Adrenal gland (tissue), 12 donors: Measurements from ENCODE around the gene RPLP2. TPM values are rescaled to one million over a fixed set of nuclear protein-coding genes. Genes with fewer than 3 reads are reported as not detected.

Source experiments
- DNase-seq, 7 donors: peaks; one replicate each; pipeline ENCODE4 v3.0.0-alpha.2; 2019 to 2020
- H3K27ac ChIP-seq, 5 donors: fragments of 200-600 bp; sonication (generic) in 4 of 5; 1 replicate in 3 of 5; 2 replicates in 2 of 5; pipeline versions ENCODE4 v1.5.1 to v1.8.0; 2016 to 2020; ENCODE audit warnings: mild to moderate bottlenecking in 1 of 5
- H3K27me3 ChIP-seq: fragments of 200-600 bp; 2 replicates; pipeline ENCODE4 v1.8.0; 2021
- H3K36me3 ChIP-seq, 2 donors: fragments of 200-600 bp; replicated peaks in 1 of 2; 1 replicate in 1 of 2; 2 replicates in 1 of 2; pipeline versions ENCODE4 v1.5.1 to v1.8.0; 2018 to 2022
- H3K4me1 ChIP-seq, 2 donors: fragments of 200-600 bp; replicated peaks in 1 of 2; 1 replicate in 1 of 2; 2 replicates in 1 of 2; pipeline versions ENCODE4 v1.5.1 to v1.8.0; 2018 to 2021
- H3K4me3 ChIP-seq, 4 donors: fragments of 200-600 bp; sonication (generic) in 3 of 4; one replicate each; pipeline ENCODE4 v1.5.1; 2016 to 2018
- H3K9me3 ChIP-seq, 3 donors: fragments of 200-600 bp; sonication (generic) in 1 of 3; replicated peaks in 1 of 3; 1 replicate in 2 of 3; 2 replicates in 1 of 3; pipeline versions ENCODE4 v1.5.1 to v1.8.0; 2016 to 2021
- CTCF ChIP-seq, 6 experiments: fragments of 450-650 bp in 4 of 6; fragments of 200-600 bp in 2 of 6; sonication (generic) in 1 of 6; IDR thresholded peaks; 1 replicate in 5 of 6; 2 replicates in 1 of 6; pipeline versions ENCODE4 v1.5.1 to v1.8.0; 2016 to 2021; ENCODE audit warnings: antibody characterized with exemption in 6 of 6, mild to moderate bottlenecking in 2 of 6, moderate library complexity in 1 of 6
- POLR2A ChIP-seq, 2 donors: fragments of 450-650 bp; IDR thresholded peaks; one replicate each; pipeline ENCODE4 v1.6.1; 2017; ENCODE audit warnings: antibody characterized with exemption in 2 of 2, mild to moderate bottlenecking in 2 of 2, moderate library complexity in 1 of 2
- WGBS, 4 donors: extraction: QIAGEN DNeasy Blood & Tissue Kit in 2 of 4; methylation state at CpG; one replicate each; pipeline versions ENCODE4 v1.1.5 to v1.1.7; 2013 to 2017; 5-methylcytosine and 5-hydroxymethylcytosine counted together
- intact Hi-C, 2 donors: fragments of 100-400 bp; cut with DNase I; formaldehyde crosslinking; loops; one replicate each; pipeline versions ENCODE4 v1.14.1 to v1.15.0; 2022 to 2023
- polyA plus RNA-seq, 3 donors: library from polyadenylated mRNA; stranded (reverse); fragments of 200-250 nt in 2 of 3; fragments of 350-450 nt in 1 of 3; fragmentation: Illumina TruSeq in 1 of 3; extraction: RNeasy Lipid Tissue Mini Kit (QIAGEN cat#74804) in 1 of 3; gene quantifications; one replicate each; pipeline ENCODE4 v1.2.3, GENCODE V29; 2013 to 2014
- total RNA-seq, 9 donors: library from RNA; depleted of rRNA in 4 of 9; stranded (reverse); fragments of >200 nt in 4 of 9; fragments of 120-200 nt in 1 of 9; fragmentation: NEBNext Ultra II Directional in 1 of 9; extraction: Animal tissue kit (Norgen Biotek cat#: 25700) in 1 of 9; gene quantifications; one replicate each; pipeline versions ENCODE4 v1.1.0 to v1.2.4, GENCODE V29; 2013 to 2023
- donor health status: healthy with polysubstance abuse.
- donor health status: Bipolar disorder and iron deficiency.
- donor health status: DM: yes; HTN: yes; CAD: no.
- donor health status: DM: no; HTN: no; CAD: no.
- donor health status: DM: no; HTN: no; CAD: no.
- donor health status: DM: yes; HTN: yes; CAD: no.

Gene RPLP2
- total and polyA plus RNA-seq, 12 donors: 190 to 2,473 (median 1,248) TPM

GRCh38 chr11:853682-854448 is 44.1 kb downstream of the RPLP2 start:
- no peaks in the 10 kb centered on the region for H3K36me3 ChIP-seq
- H3K4me1 ChIP-seq: peaks cover 4 to 6% of the 10 kb centered on the region in 2 donors
- no peaks in the 10 kb centered on the region for H3K27me3 ChIP-seq
- 91 to 95% (median 93%) methylated on average over 22 to 27 of the region's 27 CpGs for WGBS, 4 donors
- TF ChIP-seq CTCF (IDR thresholded peaks at IDR 0.05): no peak
- no peak for TF ChIP-seq POLR2A (IDR thresholded peaks at IDR 0.05)
- DNase-seq: no peak
- H3K4me3 ChIP-seq: no peak overlapping the region
- no peak overlapping the region for H3K27ac ChIP-seq
- no peaks in the 10 kb centered on the region for H3K9me3 ChIP-seq
- intact Hi-C loops: no loop called here

- H3K4me1 ChIP-seq: peaks cover 0 to 3% of the 10 kb centered on the region in 2 donors
- WGBS, 4 donors: 85 to 100% (median 91%) methylated on average over 1 to 20 of the region's 20 CpGs
- no peak for DNase-seq
- H3K36me3 ChIP-seq: no peaks in the 10 kb centered on the region
- no peak overlapping the region for H3K27ac ChIP-seq
- no peaks in the 10 kb centered on the region for H3K9me3 ChIP-seq
- no peak for TF ChIP-seq CTCF (IDR thresholded peaks at IDR 0.05)
- TF ChIP-seq POLR2A (IDR thresholded peaks at IDR 0.05): no peak
- H3K4me3 ChIP-seq: no peak overlapping the region
- H3K27me3 ChIP-seq: no peaks in the 10 kb centered on the region
- intact Hi-C loops: no loop called here
Observed at GRCh38 chr11:854601-855329, 45.0 kb downstream of the RPLP2 start.

GRCh38 chr11:855330-855674 is 45.5 kb downstream of the RPLP2 start:
- intact Hi-C loops: no loop called here
- Histone ChIP-seq H3K9me3 (no peaks in the 10 kb centered on the region), H3K36me3 (no peaks in the 10 kb centered on the region), H3K4me3 (no peak overlapping the region), H3K27ac (no peak overlapping the region), H3K27me3 (no peaks in the 10 kb centered on the region), H3K4me1 (peaks cover 0 to 9% of the 10 kb centered on the region in 2 donors)
- WGBS, 4 donors: 88 to 91% (median 89%) methylated on average over 3 to 7 of the region's 7 CpGs
- no peak for DNase-seq
- TF ChIP-seq POLR2A (IDR thresholded peaks at IDR 0.05): no peak
- TF ChIP-seq CTCF (IDR thresholded peaks at IDR 0.05): no peak

- no peak for DNase-seq
- Histone ChIP-seq H3K4me3 (no peak overlapping the region), H3K27ac (no peak overlapping the region), H3K27me3 (no peaks in the 10 kb centered on the region), H3K4me1 (peaks cover 0 to 10% of the 10 kb centered on the region in 2 donors), H3K9me3 (no peaks in the 10 kb centered on the region), H3K36me3 (no peaks in the 10 kb centered on the region)
- intact Hi-C loops: no loop called here
- 85 to 100% (median 87%) methylated on average over 1 to 12 of the region's 12 CpGs; no CpG with 5 or more reads in 1 of the 4 donors for WGBS, 4 donors
- TF ChIP-seq CTCF (IDR thresholded peaks at IDR 0.05): no peak
- TF ChIP-seq POLR2A (IDR thresholded peaks at IDR 0.05): no peak
Observed at GRCh38 chr11:855796-856195, 46.0 kb downstream of the RPLP2 start.
